Coronary artery (tissue), 2 donors: ENCODE results near the gene DGKG.

Experiments used
- DNase-seq: peaks from one replicate; pipeline ENCODE4 v3.0.0-alpha.2; 2017; ENCODE audit warnings: low spot score
- H3K27ac ChIP-seq, 2 donors: fragments of 200-600 bp; sonication (generic); one replicate each; pipeline ENCODE4 v1.5.1; 2016 to 2019
- H3K4me3 ChIP-seq: fragments of 200-600 bp; sonication (generic); 2 replicates; pipeline ENCODE4 v1.5.1; 2016; ENCODE audit warnings: mild to moderate bottlenecking, moderate library complexity
- CTCF ChIP-seq: fragments of 200-600 bp; sonication (generic); IDR thresholded peaks from one replicate; pipeline ENCODE4 v1.5.1; 2019; ENCODE audit warnings: antibody characterized with exemption

The DGKG gene

DNA sequence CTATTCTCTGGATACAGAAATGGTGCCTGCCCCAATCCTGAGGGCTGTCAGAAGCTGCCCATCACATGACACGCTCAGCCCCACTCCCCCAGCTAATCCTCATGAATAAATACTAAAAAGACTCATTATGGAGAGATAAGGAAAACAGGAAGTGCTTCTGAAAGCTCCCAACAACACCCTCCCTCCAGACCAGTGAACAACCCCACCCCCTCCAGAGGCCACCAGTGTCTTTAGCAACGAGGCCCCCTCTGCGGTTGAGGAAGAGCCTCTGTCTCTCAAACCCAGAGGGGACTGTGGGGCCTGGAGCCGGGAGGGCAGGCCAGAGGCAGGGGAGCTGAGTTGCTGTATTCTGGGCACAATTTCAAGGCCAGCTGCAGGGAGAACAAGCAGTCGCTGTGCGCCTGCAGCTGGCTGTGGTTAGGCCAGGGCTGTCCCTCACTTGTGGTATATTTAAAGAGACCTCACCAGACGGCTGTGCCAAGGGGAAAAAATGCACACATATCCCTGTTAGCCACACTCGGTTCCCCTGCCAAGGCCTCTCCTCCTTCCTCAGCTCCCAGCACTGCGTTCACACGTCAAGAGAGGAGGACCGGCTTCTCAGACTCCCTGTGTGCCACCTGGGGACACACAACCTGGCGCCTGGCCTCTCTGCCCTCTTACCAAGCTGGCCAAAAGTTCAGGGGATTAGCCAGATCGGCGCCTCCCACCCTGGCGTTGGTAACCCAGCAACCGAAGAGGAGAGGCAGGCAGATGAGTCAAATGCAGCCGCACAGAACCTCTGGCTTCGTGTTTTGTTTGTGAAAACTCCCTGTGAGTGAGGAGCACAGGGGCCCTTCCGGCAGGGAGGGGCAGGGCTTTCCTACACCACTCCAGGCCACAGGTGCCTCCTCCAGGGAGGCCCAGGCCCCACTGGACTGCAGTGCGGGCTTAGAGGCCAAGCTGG lies 152.0 kb downstream of the DGKG start:
- Histone ChIP-seq H3K4me3 (peak overlapping the region; percentile 40), H3K27ac (peak overlapping the region in 1 of 2 donors; percentile 65)
- no peak for TF ChIP-seq CTCF
- DNase-seq = peak; percentile 70

DNA sequence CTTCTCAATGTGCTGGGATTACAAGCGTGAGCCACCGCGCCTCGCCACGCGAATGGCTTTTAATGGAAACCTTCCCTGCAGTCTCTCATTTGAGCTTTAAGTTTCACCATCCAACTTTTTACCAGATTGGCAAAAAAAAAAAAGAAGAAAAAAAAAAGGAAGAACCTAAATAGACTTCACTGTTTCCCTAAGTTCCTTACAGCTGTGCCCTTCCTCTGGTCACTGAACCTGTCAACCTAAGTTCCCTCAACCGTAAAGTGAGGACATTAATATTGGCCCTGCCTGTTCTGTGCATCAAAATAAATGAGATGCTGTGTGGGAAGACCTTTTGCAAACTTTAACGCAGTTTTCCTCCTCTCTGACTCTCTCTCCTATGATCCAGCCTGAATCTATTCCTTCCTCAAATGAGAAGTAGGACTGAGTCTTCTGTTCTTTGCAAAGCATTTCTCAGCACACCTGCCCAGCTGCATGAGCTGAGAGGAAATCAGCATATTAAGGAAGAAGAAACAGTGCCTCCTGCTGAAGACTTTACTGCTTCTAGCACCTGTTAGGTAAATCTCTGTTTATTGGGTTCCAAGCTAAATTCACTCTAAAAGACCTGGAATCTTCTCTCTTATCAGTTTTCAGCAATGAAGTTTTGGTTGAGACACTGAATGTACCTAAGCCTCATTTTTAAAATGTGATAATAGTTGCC lies 153.6 kb downstream of the DGKG start:
- TF ChIP-seq CTCF = no peak
- no peak for DNase-seq
- no peak overlapping the region for H3K4me3 ChIP-seq
- no peak overlapping the region for H3K27ac ChIP-seq

GRCh38 chr3:186207515-186207914 lies 154.5 kb downstream of the DGKG start:
- DNase-seq = no peak
- no peak overlapping the region for H3K27ac ChIP-seq
- TF ChIP-seq CTCF = no peak
- no peak overlapping the region for H3K4me3 ChIP-seq

DNA sequence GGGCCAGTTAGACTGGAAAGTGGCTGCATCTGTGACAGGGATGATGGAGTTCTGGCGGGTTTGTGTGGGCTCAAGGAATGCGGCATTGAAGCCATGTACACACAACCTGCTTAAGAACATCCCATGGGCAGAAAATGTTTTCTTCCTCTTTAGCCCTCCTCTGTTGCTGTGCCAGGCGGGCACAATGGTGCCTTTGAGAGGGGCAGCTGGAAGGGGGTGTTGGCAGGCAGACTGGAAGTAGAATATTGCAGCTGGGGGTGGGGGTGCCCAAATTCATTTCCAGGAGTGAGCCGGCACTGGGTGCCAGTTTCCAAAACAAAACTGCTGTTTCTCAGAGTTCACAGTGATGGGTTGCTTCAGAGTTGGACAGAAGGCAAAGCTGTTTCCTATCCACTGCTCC lies 161.3 kb downstream of the DGKG start:
- H3K27ac ChIP-seq = no peak overlapping the region
- TF ChIP-seq CTCF = no peak
- no peak for DNase-seq

DNA sequence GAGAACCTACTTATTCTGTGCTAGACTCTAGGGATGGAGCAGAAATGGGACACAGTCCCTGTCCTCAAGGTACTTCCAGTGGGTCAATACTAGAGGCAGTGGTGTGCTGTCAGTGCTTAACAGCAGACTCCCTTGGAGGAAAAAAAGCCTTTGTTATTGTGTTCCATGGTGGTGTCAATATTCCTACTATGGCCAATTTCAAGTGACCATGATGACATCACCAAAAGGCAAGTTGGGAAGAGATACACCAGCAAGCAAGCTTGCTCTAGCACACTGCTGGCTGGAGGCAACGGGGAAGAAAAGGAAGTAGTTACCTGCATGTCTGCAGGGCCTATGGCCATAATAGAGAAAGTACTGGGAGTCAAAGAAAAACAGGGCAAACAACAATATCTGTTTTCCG lies 163.6 kb downstream of the DGKG start:
- DNase-seq = no peak
- TF ChIP-seq CTCF = no peak
- Histone ChIP-seq H3K4me3 (no peak overlapping the region), H3K27ac (no peak overlapping the region)

More for the DNA sequence above, 161.3 kb downstream of the DGKG start:
- no peak overlapping the region for H3K4me3 ChIP-seq

GRCh38 chr3:186194451-186194811 lies 167.6 kb downstream of the DGKG start:
- TF ChIP-seq CTCF = no peak
- peak overlapping the region; percentile 20 for H3K4me3 ChIP-seq
- no peak overlapping the region for H3K27ac ChIP-seq
- DNase-seq = no peak
